ENCODE measurements around the gene LGALS8. TPM values are rescaled to one million over a fixed set of nuclear protein-coding genes. Genes with fewer than 3 reads are reported as not detected.

The LGALS8 gene
- total RNA-seq, 1 donor from 2014 or later: 45.8 TPM

- Histone ChIP-seq H3K27me3 (no peaks in the 10 kb centered on the region), H3K4me3 (no peak overlapping the region), H3K36me3 (peaks cover 28 to 82% of the 10 kb centered on the region in 2 donors), H3K4me1 (no peaks in the 10 kb centered on the region), H3K27ac (no peak overlapping the region), H3K9me3 (no peaks in the 10 kb centered on the region)
- no peak for DNase-seq (ENCODE audit: low spot score in 2 of 2)
- TF ChIP-seq CTCF (IDR thresholded peaks at IDR 0.05): no peak
- intact Hi-C loops (cut with DNase I): no loop called here
Observed at GRCh38 chr1:236589531-236589930, 65.7 kb downstream of the LGALS8 start.

- peaks cover 28 to 81% of the 10 kb centered on the region in 2 donors for H3K36me3 ChIP-seq
- no peak for TF ChIP-seq CTCF (IDR thresholded peaks at IDR 0.05)
- no peak for DNase-seq (ENCODE audit: low spot score in 2 of 2)
Observed at GRCh38 chr1:236590553-236591150, 66.9 kb downstream of the LGALS8 start.

GRCh38 chr1:236602171-236602570 is 78.4 kb downstream of the LGALS8 start:
- peaks cover 10 to 23% of the 10 kb centered on the region in 2 donors for H3K36me3 ChIP-seq
- TF ChIP-seq CTCF (IDR thresholded peaks at IDR 0.05): no peak
- no peaks in the 10 kb centered on the region for H3K9me3 ChIP-seq
- H3K27me3 ChIP-seq: no peaks in the 10 kb centered on the region
- H3K4me1 ChIP-seq: peaks cover 3 to 8% of the 10 kb centered on the region in 2 donors
- H3K4me3 ChIP-seq: no peak overlapping the region
- DNase-seq (ENCODE audit: low spot score in 2 of 2): no peak
- no peak overlapping the region for H3K27ac ChIP-seq
- intact Hi-C loops (cut with DNase I): loop anchor here (5.0 to 10.0 kb wide), 2 partner anchors 320 to 783 kb away; partner anchors contain the start of gene ERO1B

More at GRCh38 chr1:236590553-236591150, 66.9 kb downstream of the LGALS8 start:
- Histone ChIP-seq H3K27me3 (no peaks in the 10 kb centered on the region), H3K4me3 (no peak overlapping the region), H3K27ac (no peak overlapping the region), H3K4me1 (no peaks in the 10 kb centered on the region), H3K9me3 (no peaks in the 10 kb centered on the region)
- intact Hi-C loops (cut with DNase I): no loop called here

Other genes with a start within 250 kb of the LGALS8 start
- 5.1 TPM for gene ERO1B, start 242.0 kb upstream of the LGALS8 start, total RNA-seq
- gene EDARADD, start 129.7 kb upstream of the LGALS8 start, total RNA-seq: not detected
- 14.2 TPM for gene HEATR1, start 80.5 kb downstream of the LGALS8 start, total RNA-seq
- 10.5 TPM for gene ACTN2, start 162.5 kb downstream of the LGALS8 start, total RNA-seq